Fibroblast of skin of left biceps (primary cell): ENCODE measurements around the gene FBN2.
"Not testable (repeated sequence)": the region's sequence is repeated elsewhere in the genome, so short reads cannot be mapped to it uniquely, and the experiment has no call there.

Source experiments
- DNase-seq, 2 experiments: peaks; one replicate each; pipeline ENCODE4 v3.0.0-alpha.2; 2013; ENCODE audit warnings: low read depth in 2 of 2

Gene FBN2

GRCh38 chr5:128478386-128479368 lies 59.4 kb downstream of the FBN2 start:
- no peak for DNase-seq

GRCh38 chr5:128477944-128478343 lies 60.1 kb downstream of the FBN2 start:
- no peak for DNase-seq

- no peak for DNase-seq
Measured at GRCh38 chr5:128475693-128476092, 62.4 kb downstream of the FBN2 start.

- DNase-seq, result no peak
Measured at GRCh38 chr5:128472919-128473318, 65.1 kb downstream of the FBN2 start.

- no peak for DNase-seq
Measured at GRCh38 chr5:128472036-128472435, 66.0 kb downstream of the FBN2 start.

- DNase-seq, result peak; percentile 45 to 52
Measured at GRCh38 chr5:128470663-128471062, 67.4 kb downstream of the FBN2 start.

GRCh38 chr5:128469912-128470311 lies 68.1 kb downstream of the FBN2 start:
- peak in 1 of 2 experiments; percentile 13 for DNase-seq

- no peak for DNase-seq
Measured at GRCh38 chr5:128466980-128467379, 71.1 kb downstream of the FBN2 start.

GRCh38 chr5:128466554-128466953 lies 71.5 kb downstream of the FBN2 start:
- DNase-seq, result no peak

- DNase-seq, result no peak
Measured at GRCh38 chr5:128464596-128464995, 73.4 kb downstream of the FBN2 start.

- no peak for DNase-seq
Measured at GRCh38 chr5:128462330-128462729, 75.7 kb downstream of the FBN2 start.

GRCh38 chr5:128457147-128457915 lies 80.7 kb downstream of the FBN2 start:
- DNase-seq, result not testable (repeated sequence)

- no peak for DNase-seq
Measured at GRCh38 chr5:128455841-128456361, 82.1 kb downstream of the FBN2 start.

GRCh38 chr5:128453121-128453520 lies 84.9 kb downstream of the FBN2 start:
- no peak for DNase-seq

GRCh38 chr5:128447224-128447623 lies 90.8 kb downstream of the FBN2 start:
- not testable (repeated sequence) for DNase-seq

GRCh38 chr5:128441941-128442350 lies 96.1 kb downstream of the FBN2 start:
- no peak for DNase-seq

GRCh38 chr5:128441165-128441564 lies 96.9 kb downstream of the FBN2 start:
- no peak for DNase-seq

- peak; percentile 17 to 34 for DNase-seq
Measured at GRCh38 chr5:128436749-128437188, 101.3 kb downstream of the FBN2 start.

- no peak for DNase-seq
Measured at GRCh38 chr5:128435861-128436260, 102.2 kb downstream of the FBN2 start.

- no peak for DNase-seq
Measured at GRCh38 chr5:128434993-128435392, 103.1 kb downstream of the FBN2 start.

GRCh38 chr5:128432913-128433440 lies 105.1 kb downstream of the FBN2 start:
- no peak for DNase-seq

GRCh38 chr5:128427921-128428320 lies 110.1 kb downstream of the FBN2 start:
- peak; percentile 52 to 61 for DNase-seq
